SK-N-SH (cell line): Measurements from ENCODE around the gene MYO16. TPM values are rescaled to one million over a fixed set of nuclear protein-coding genes. Genes with fewer than 3 reads are reported as not detected.

Source experiments
- CTCF ChIA-PET: fragments of 300-600, 350-600 bp; formaldehyde crosslinking; extraction: SDS; loops from one replicate; lab custom pipeline; 2021; lab: Yijun Ruan, JAX
- POLR2A ChIA-PET: fragments of 350-600 bp; sonication (Branson Sonifier 250); formaldehyde crosslinking; extraction: SDS; loops from one replicate; lab custom pipeline; 2020; ENCODE audit warnings: antibody characterized with exemption, inconsistent platforms; lab: Yijun Ruan, JAX
- DNase-seq: peaks from one replicate; pipeline ENCODE4 v3.0.0; 2012
- H2AFZ ChIP-seq: fragments of 200-600 bp; sonication (generic); 2 replicates; pipeline ENCODE4 v1.8.1; 2016; ENCODE audit warnings: antibody characterized with exemption, mild to moderate bottlenecking, low read depth
- H3F3A ChIP-seq: fragments of 200-600 bp; sonication (generic); replicated peaks from 2 replicates; pipeline ENCODE3; 2016; ENCODE audit warnings: antibody characterized with exemption, mild to moderate bottlenecking; ENCODE audit not compliant: insufficient read depth
- H3K27ac ChIP-seq, 2 experiments: fragments of 200-500 bp in 1 of 2; fragments of 200-600 bp in 1 of 2; sonication (Bioruptor generic) in 1 of 2; sonication (generic), shearing (Covaris generic) in 1 of 2; 2 replicates each; pipeline versions ENCODE4 v1.5.1 to v1.6.1; 2014 to 2016; ENCODE audit warnings: low read depth in 2 of 2, inconsistent platforms in 1 of 2, low read length in 1 of 2, mild to moderate bottlenecking in 1 of 2, mixed read lengths in 1 of 2
- H3K27me3 ChIP-seq: fragments of 200-600 bp; sonication (generic), shearing (Covaris generic); 2 replicates; pipeline ENCODE4 v1.6.1; 2016; ENCODE audit warnings: mixed run types; ENCODE audit not compliant: insufficient read depth
- H3K36me3 ChIP-seq, 2 experiments: fragments of 200-500 bp in 1 of 2; fragments of 200-600 bp in 1 of 2; sonication (Bioruptor generic) in 1 of 2; sonication (generic) in 1 of 2; replicated peaks in 1 of 2; 2 replicates each; pipeline versions ENCODE3 to v1.5.1; 2014 to 2016; ENCODE audit warnings: low read length in 1 of 2, mild to moderate bottlenecking in 1 of 2; ENCODE audit not compliant: insufficient read depth in 2 of 2, control insufficient read depth in 1 of 2
- H3K4me1 ChIP-seq, 2 experiments: fragments of 200-500 bp in 1 of 2; fragments of 200-600 bp in 1 of 2; sonication (Bioruptor generic) in 1 of 2; sonication (generic), shearing (Covaris generic) in 1 of 2; 2 replicates each; pipeline versions ENCODE4 v1.5.1 to v1.6.1; 2014 to 2016; ENCODE audit warnings: low read depth in 1 of 2, low read length in 1 of 2, mixed run types in 1 of 2; ENCODE audit not compliant: insufficient read depth in 2 of 2, control insufficient read depth in 1 of 2
- H3K4me2 ChIP-seq: fragments of 200-600 bp; sonication (generic), shearing (Covaris generic); 2 replicates; pipeline ENCODE4 v1.6.1; 2017; ENCODE audit warnings: mixed run types
- H3K4me3 ChIP-seq, 2 experiments: fragments of 200-500 bp in 1 of 2; fragments of 200-600 bp in 1 of 2; sonication (Bioruptor generic) in 1 of 2; sonication (generic), shearing (Covaris generic) in 1 of 2; 2 replicates each; pipeline versions ENCODE4 v1.5.1 to v1.8.1; 2014 to 2016; ENCODE audit warnings: low read depth in 2 of 2, inconsistent platforms in 1 of 2, low read length in 1 of 2, mild to moderate bottlenecking in 1 of 2, mixed read lengths in 1 of 2, moderate library complexity in 1 of 2
- H3K79me2 ChIP-seq: fragments of 200-600 bp; sonication (generic); 2 replicates; pipeline ENCODE4 v1.8.1; 2017; ENCODE audit warnings: mild to moderate bottlenecking; ENCODE audit not compliant: insufficient read depth
- H3K9ac ChIP-seq: fragments of 200-600 bp; sonication (generic); 2 replicates; pipeline ENCODE4 v1.6.1; 2017; ENCODE audit warnings: mixed run types
- H3K9me2 ChIP-seq: fragments of 200-600 bp; sonication (generic); 2 replicates; pipeline ENCODE4 v1.6.1; 2017; ENCODE audit warnings: mixed run types
- H3K9me3 ChIP-seq: fragments of 200-600 bp; sonication (generic); 2 replicates; pipeline ENCODE4 v1.6.1; 2017; ENCODE audit warnings: mixed run types, mild to moderate bottlenecking, moderate library complexity
- H4K20me1 ChIP-seq: fragments of 200-600 bp; sonication (generic); 2 replicates; pipeline ENCODE4 v1.6.1; 2017; ENCODE audit warnings: mild to moderate bottlenecking, mixed run types; ENCODE audit not compliant: insufficient read depth
- CTCF ChIP-seq: fragments of 200-600 bp; sonication (generic); IDR thresholded peaks from 2 replicates; pipeline ENCODE4 v1.6.1; 2017; ENCODE audit warnings: antibody characterized with exemption, mild to moderate bottlenecking, moderate library complexity
- GABPA ChIP-seq: IDR thresholded peaks from 2 replicates; pipeline ENCODE4 v1.4.0; 2012; ENCODE audit warnings: low read depth, mild to moderate bottlenecking
- IRF3 ChIP-seq: fragments of 150-350 bp; IDR thresholded peaks from 2 replicates; pipeline ENCODE4 v1.6.1; 2016; ENCODE audit warnings: mild to moderate bottlenecking, low read depth, low read length
- MAX ChIP-seq: IDR thresholded peaks from 2 replicates; pipeline ENCODE4 v1.4.0; 2012; ENCODE audit warnings: low read depth
- MXI1 ChIP-seq: IDR thresholded peaks from 2 replicates; pipeline ENCODE4 v1.6.1; 2012; ENCODE audit warnings: mild to moderate bottlenecking, low read depth, low read length, improper control_type of control experiment
- POLR2AphosphoS5 ChIP-seq: IDR thresholded peaks from 2 replicates; pipeline ENCODE4 v1.6.1; 2012; ENCODE audit warnings: low read depth, low read length
- RFX5 ChIP-seq: IDR thresholded peaks from 2 replicates; pipeline ENCODE4 v1.6.1; 2012; ENCODE audit warnings: mild to moderate bottlenecking, improper control_type of control experiment, low read length
- TCF12 ChIP-seq: IDR thresholded peaks from 2 replicates; pipeline ENCODE4 v1.4.0; 2012
- USF2 ChIP-seq: fragments of 150-350 bp; IDR thresholded peaks from 2 replicates; pipeline ENCODE4 v1.6.1; 2017; ENCODE audit warnings: antibody characterized with exemption, low read length, low read depth, borderline replicate concordance
- WGBS: methylation state at CpG from one replicate; pipeline ENCODE4 v1.1.6; 2017; ENCODE audit warnings: low lambda C conversion rate; 5-methylcytosine and 5-hydroxymethylcytosine counted together
- polyA plus RNA-seq, 3 experiments: library from polyadenylated mRNA; depleted of rRNA; stranded (reverse); fragments of >200 nt; gene quantifications; 2 replicates each; pipeline ENCODE4 v1.2.3, GENCODE V29; 2012

MYO16 gene
- polyA plus RNA-seq, 1 of the 3 experiments (the other 2 are of a cell fraction), result 0.07 TPM

- Histone ChIP-seq H2AFZ (no peak overlapping the region), H3K9ac (no peak overlapping the region), H3K9me3 (no peaks in the 10 kb centered on the region), H3F3A (no peaks in the 10 kb centered on the region), H3K27ac (no peak overlapping the region), H3K4me3 (no peak overlapping the region), H3K4me1 (no peaks in the 10 kb centered on the region), H3K79me2 (no peaks in the 10 kb centered on the region), H3K4me2 (no peak overlapping the region), H3K9me2 (no peaks in the 10 kb centered on the region), H3K27me3 (no peaks in the 10 kb centered on the region), H4K20me1 (no peaks in the 10 kb centered on the region), H3K36me3 (no peaks in the 10 kb centered on the region)
- WGBS, result 27% methylated on average over 9 of the region's 9 CpGs
- ChIA-PET CTCF (no interaction called here), POLR2A (no interaction called here)
- no peak for TF ChIP-seq GABPA
- TF ChIP-seq MXI1, result no peak
- no peak for TF ChIP-seq TCF12
- TF ChIP-seq POLR2AphosphoS5, result no peak
- no peak for TF ChIP-seq USF2
- DNase-seq, result no peak
Observed at GRCh38 chr13:108777421-108778420, 148.3 kb downstream of the MYO16 start.

GRCh38 chr13:108779308-108779707 is 149.9 kb downstream of the MYO16 start:
- POLR2A ChIA-PET, result no interaction called here
- Histone ChIP-seq H3F3A (no peaks in the 10 kb centered on the region), H3K4me2 (no peak overlapping the region), H3K27me3 (no peaks in the 10 kb centered on the region), H2AFZ (no peak overlapping the region), H4K20me1 (no peaks in the 10 kb centered on the region), H3K9me3 (no peaks in the 10 kb centered on the region), H3K9me2 (no peaks in the 10 kb centered on the region), H3K9ac (no peak overlapping the region), H3K36me3 (no peaks in the 10 kb centered on the region), H3K79me2 (no peaks in the 10 kb centered on the region), H3K4me3 (no peak overlapping the region), H3K27ac (no peak overlapping the region), H3K4me1 (no peaks in the 10 kb centered on the region)
- no CpG with 5 or more reads among the region's 2 CpGs for WGBS
- TF ChIP-seq MAX, result no peak
- no peak for TF ChIP-seq MXI1
- no peak for TF ChIP-seq RFX5
- TF ChIP-seq CTCF, result no peak
- no peak for TF ChIP-seq IRF3
- DNase-seq, result no peak
- CTCF ChIA-PET, result no interaction called here
